HG03558 (cell line): ENCODE measurements around the gene USP15.

Experiments
- ATAC-seq: cut with Tn5 transposase; IDR thresholded peaks from one replicate; pipeline ENCODE4 v1.9.1; 2021; ENCODE audit warnings: moderate number of reproducible peaks; ENCODE audit not compliant: unreplicated experiment; ENCODE audit errors: extremely low read depth

The USP15 gene

GRCh38 chr12:62279058-62279457, 18.9 kb downstream of the USP15 start:
- ATAC-seq = no peak

DNA sequence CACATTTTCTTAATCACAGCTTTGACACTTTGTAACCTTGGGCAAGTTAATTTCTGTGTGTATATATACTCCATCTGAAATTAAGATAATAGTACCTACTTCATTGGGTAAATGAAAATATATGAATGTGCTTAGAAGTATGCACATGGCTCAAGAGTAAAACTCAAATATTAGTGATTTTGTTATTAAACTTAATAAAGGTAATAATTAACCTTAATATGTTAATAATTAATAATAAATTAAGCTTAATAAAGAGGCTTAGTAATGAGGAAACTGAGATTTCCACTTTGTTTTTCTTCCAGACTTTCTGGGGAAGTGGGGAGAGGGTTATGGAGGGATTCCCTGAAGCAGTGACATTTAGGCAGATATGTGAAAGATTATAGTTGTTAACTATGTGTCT, 19.8 kb downstream of the USP15 start:
- no peak for ATAC-seq

DNA sequence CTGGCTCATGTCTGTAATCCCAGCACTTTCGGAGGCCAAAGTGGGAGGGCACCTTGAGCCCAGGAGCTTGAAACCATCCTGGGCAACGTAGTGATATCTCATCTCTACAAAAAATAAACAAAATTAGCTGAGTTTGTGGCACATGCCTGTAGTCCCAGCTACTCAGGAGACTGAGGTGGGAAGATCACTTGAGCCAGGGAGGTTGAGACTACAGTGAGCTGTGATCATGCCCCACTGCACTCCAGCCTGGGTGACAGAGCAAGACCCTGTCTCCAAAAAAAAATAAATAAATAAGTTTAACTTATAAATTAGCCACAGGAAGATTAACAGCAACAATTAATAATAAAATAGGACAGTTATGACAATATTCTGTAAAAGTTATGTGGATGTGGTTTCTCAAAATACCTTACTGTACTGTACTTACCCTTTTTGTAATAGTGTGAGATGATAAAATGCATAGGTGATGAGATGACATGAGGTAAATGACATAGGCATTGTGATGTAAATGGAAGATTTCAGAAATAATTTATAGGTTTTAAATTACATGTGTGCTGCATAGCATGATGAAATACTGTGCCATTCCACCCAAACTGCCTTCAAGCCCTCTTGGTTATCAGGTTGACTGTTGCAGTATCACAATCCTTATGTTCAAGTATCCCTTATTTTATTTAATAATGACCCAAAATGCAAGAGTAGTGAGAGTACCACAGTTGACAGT, 22.0 kb downstream of the USP15 start:
- ATAC-seq = no peak

DNA sequence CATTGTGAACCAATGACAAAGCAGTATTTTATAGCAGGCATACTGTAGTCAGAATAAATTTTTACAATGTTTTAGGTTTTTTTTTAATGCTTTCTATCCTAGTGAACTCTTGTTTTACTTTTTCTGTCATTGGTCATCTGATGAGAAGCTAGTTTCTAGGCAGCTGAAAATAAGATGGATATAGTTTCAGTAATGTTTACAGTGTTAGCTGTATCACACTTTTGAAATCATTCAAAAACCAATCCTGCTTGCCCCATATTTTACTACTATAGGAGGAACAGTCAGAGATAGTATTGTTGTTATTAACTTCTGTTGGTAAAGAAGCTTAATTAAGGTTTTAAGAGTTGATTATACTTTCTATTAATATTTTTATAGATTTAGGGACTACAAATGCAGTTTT, 24.5 kb downstream of the USP15 start:
- ATAC-seq = no peak

- ATAC-seq = no peak
Observed at GRCh38 chr12:62285284-62285683, 25.1 kb downstream of the USP15 start.

- no peak for ATAC-seq
Observed at GRCh38 chr12:62288328-62288727, 28.1 kb downstream of the USP15 start.

DNA sequence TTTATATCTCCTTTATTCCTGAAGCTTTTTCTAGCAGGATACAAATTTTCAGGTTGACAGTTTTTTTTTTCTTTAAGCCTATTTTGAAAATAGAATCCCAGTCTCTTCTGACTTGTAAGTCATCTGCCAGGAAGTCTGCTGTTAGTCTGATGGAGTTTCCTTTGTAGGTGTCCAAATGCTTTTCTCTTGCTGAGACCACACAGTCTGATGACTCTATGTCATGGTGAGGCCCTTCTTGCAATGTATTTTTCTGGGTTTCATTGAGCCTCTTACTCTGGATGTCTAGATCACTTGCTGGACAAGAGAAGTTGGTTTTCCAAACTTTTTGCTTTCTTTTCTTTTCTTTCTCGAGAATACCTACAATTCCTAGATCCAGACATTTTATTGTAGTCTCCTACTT, 30.6 kb downstream of the USP15 start:
- no peak for ATAC-seq

GRCh38 chr12:62291864-62292760, 31.9 kb downstream of the USP15 start:
- ATAC-seq = no peak

- no peak for ATAC-seq
Observed at GRCh38 chr12:62292761-62293344, 32.6 kb downstream of the USP15 start.

GRCh38 chr12:62294378-62294777, 34.2 kb downstream of the USP15 start:
- no peak for ATAC-seq

DNA sequence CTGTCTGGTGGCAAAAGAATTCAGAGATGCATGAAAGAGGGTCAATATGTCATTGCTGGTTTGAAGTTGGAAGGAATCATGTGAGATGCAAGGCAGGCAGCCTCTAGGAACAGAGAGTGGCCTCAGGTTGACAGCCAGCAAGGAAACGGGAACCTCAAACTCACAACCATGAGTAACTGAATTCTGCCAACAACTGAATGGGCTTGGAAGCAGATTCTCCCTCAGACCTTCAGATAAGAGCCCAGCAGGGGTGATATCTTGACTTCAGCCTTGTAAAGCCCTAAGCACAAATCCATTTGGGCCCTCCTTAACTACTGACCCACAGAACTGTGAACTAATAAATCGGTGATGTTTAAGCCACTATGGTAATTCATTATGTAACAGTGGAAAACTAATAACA, 35.8 kb downstream of the USP15 start:
- no peak for ATAC-seq

DNA sequence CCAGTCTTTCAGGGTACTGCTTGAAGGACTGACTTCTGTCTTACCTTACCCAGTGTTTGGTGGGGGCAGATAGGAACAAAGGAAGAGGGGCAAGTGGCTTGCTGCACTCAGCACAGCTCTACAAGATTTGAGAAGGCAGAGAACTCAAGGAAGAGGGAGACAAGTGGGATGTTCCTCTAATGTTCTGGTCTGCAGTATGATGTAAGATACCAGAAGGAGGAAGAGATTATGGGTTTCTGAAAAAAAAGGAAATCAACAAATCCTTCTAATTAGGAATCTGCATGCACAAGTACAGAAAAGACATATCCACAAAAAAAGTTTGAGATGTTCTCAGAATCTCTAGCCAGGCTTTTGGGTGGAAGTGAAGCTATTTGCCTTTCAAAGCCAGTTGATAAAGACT, 37.1 kb downstream of the USP15 start:
- ATAC-seq = no peak

DNA sequence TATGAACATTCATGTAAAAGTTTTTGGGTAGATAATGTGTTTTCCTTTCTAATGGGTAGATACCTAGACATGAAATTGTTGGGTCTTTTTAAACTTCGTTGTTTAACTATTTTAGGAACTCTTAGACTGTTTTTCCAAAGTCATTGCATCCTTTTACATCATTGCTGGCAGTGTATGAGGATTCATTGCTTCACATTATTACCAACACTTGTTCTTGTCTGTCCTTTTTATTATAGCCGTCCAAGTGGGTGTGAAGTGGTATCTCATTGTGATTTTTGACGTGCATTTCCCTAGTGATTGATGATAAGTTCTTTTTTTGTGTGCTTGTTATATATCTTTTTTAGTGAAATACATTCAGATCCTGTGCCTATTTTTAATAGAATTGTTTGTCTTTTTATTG, 39.4 kb downstream of the USP15 start:
- no peak for ATAC-seq

GRCh38 chr12:62301080-62301798, 41.0 kb downstream of the USP15 start:
- no peak for ATAC-seq

GRCh38 chr12:62301799-62302133, 41.6 kb downstream of the USP15 start:
- no peak for ATAC-seq

- ATAC-seq = no peak
Observed at GRCh38 chr12:62304560-62304959, 44.4 kb downstream of the USP15 start.

- no peak for ATAC-seq
Observed at GRCh38 chr12:62305778-62306177, 45.6 kb downstream of the USP15 start.

GRCh38 chr12:62306569-62307530, 46.6 kb downstream of the USP15 start:
- no peak for ATAC-seq

GRCh38 chr12:62308201-62308600, 48.0 kb downstream of the USP15 start:
- no peak for ATAC-seq
